WERI-Rb-1 (cell line): ENCODE measurements around the gene MYO18B.

Experiments
- DNase-seq: peaks from one replicate; pipeline ENCODE4 v3.0.0-alpha.2; 2020
- H3K27ac ChIP-seq: fragments of 250-450 bp; sonication (Bioruptor Pico); 2 replicates; pipeline ENCODE4 v1.5.1; 2020; ENCODE audit warnings: mild to moderate bottlenecking, moderate library complexity
- H3K27me3 ChIP-seq: fragments of 250-450 bp; sonication (Bioruptor Pico); 2 replicates; pipeline ENCODE4 v1.5.1; 2021; ENCODE audit warnings: mild to moderate bottlenecking, low read depth, moderate library complexity; ENCODE audit not compliant: insufficient read depth, severe bottlenecking
- H3K36me3 ChIP-seq: fragments of 250-450 bp; sonication (Bioruptor Pico); 2 replicates; pipeline ENCODE4 v1.5.1; 2020; ENCODE audit warnings: mild to moderate bottlenecking, moderate library complexity
- H3K4me3 ChIP-seq: 2 replicates; pipeline ENCODE4 v1.5.1; 2011; ENCODE audit warnings: low read depth, mild to moderate bottlenecking, control low read depth, low read length
- H3K9me3 ChIP-seq: fragments of 250-450 bp; sonication (Bioruptor Pico); 2 replicates; pipeline ENCODE4 v1.5.1; 2021; ENCODE audit warnings: mild to moderate bottlenecking, moderate library complexity; ENCODE audit not compliant: severe bottlenecking
- CTCF ChIP-seq: IDR thresholded peaks from 2 replicates; pipeline ENCODE4 v1.5.1; 2011; ENCODE audit warnings: low read depth, mild to moderate bottlenecking, control low read depth, inconsistent platforms, low read length

The MYO18B gene

GRCh38 chr22:25754527-25755202 lies 12.7 kb downstream of the MYO18B start:
- Histone ChIP-seq H3K9me3 (no peaks in the 10 kb centered on the region), H3K36me3 (no peaks in the 10 kb centered on the region), H3K27ac (no peak overlapping the region), H3K27me3 (no peaks in the 10 kb centered on the region), H3K4me3 (no peak overlapping the region)
- TF ChIP-seq CTCF: no peak
- no peak for DNase-seq

- TF ChIP-seq CTCF: no peak
- no peak overlapping the region for H3K4me3 ChIP-seq
- DNase-seq: no peak
- H3K27me3 ChIP-seq: no peaks in the 10 kb centered on the region
- no peaks in the 10 kb centered on the region for H3K36me3 ChIP-seq
- no peaks in the 10 kb centered on the region for H3K9me3 ChIP-seq
- no peak overlapping the region for H3K27ac ChIP-seq
Measured at GRCh38 chr22:25757686-25758085, 15.7 kb downstream of the MYO18B start.

GRCh38 chr22:25758316-25758715 lies 16.3 kb downstream of the MYO18B start:
- no peaks in the 10 kb centered on the region for H3K9me3 ChIP-seq
- no peak for DNase-seq
- no peaks in the 10 kb centered on the region for H3K27me3 ChIP-seq
- H3K4me3 ChIP-seq: no peak overlapping the region
- no peaks in the 10 kb centered on the region for H3K36me3 ChIP-seq
- no peak for TF ChIP-seq CTCF
- H3K27ac ChIP-seq: no peak overlapping the region

- no peak for TF ChIP-seq CTCF
- no peak for DNase-seq
- H3K9me3 ChIP-seq: no peaks in the 10 kb centered on the region
- H3K27me3 ChIP-seq: no peaks in the 10 kb centered on the region
- H3K27ac ChIP-seq: no peak overlapping the region
- H3K4me3 ChIP-seq: no peak overlapping the region
- no peaks in the 10 kb centered on the region for H3K36me3 ChIP-seq
Measured at GRCh38 chr22:25759825-25760231, 17.8 kb downstream of the MYO18B start.

GRCh38 chr22:25760294-25760693 lies 18.3 kb downstream of the MYO18B start:
- no peaks in the 10 kb centered on the region for H3K27me3 ChIP-seq
- no peaks in the 10 kb centered on the region for H3K36me3 ChIP-seq
- no peak overlapping the region for H3K27ac ChIP-seq
- no peak overlapping the region for H3K4me3 ChIP-seq
- H3K9me3 ChIP-seq: no peaks in the 10 kb centered on the region
- TF ChIP-seq CTCF: no peak
- no peak for DNase-seq
